Stimulated activated CD8-positive, alpha-beta memory T cell treated with anti-CD3 and anti-CD28 coated beads, Interleukin-12 subunit alpha, Interleukin-12 subunit beta, amount 100 ng/mL, for 4 hours (primary cell): ENCODE measurements around the gene SH3BP5.
A peak's percentile ranks its signal among the peaks of the same experiment; 100 is the strongest.

Experiments used
- DNase-seq: peaks from one replicate; pipeline ENCODE4 v3.0.0-alpha.2; 2020; ENCODE audit warnings: low read depth

Gene SH3BP5

GRCh38 chr3:15276028-15276724 is 56.2 kb downstream of the SH3BP5 start:
- no peak for DNase-seq

- DNase-seq = no peak
These were observed 59.2 kb downstream of the SH3BP5 start for GRCh38 chr3:15273227-15273626.

GRCh38 chr3:15272426-15273196 is 59.8 kb downstream of the SH3BP5 start:
- no peak for DNase-seq

- peak; percentile 75 for DNase-seq
These were observed 60.5 kb downstream of the SH3BP5 start for GRCh38 chr3:15271785-15272381.

GRCh38 chr3:15271030-15271429 is 61.4 kb downstream of the SH3BP5 start:
- DNase-seq = no peak

GRCh38 chr3:15269091-15269989 is 63.0 kb downstream of the SH3BP5 start:
- peak; percentile 80 for DNase-seq

GRCh38 chr3:15268033-15268631 is 64.3 kb downstream of the SH3BP5 start:
- DNase-seq = peak; percentile 66

- no peak for DNase-seq
These were observed 64.9 kb downstream of the SH3BP5 start for GRCh38 chr3:15267502-15267901.

- no peak for DNase-seq
These were observed 65.6 kb downstream of the SH3BP5 start for GRCh38 chr3:15266510-15267376.

GRCh38 chr3:15265655-15266509 is 66.5 kb downstream of the SH3BP5 start:
- DNase-seq = no peak

GRCh38 chr3:15264486-15264885 is 67.9 kb downstream of the SH3BP5 start:
- DNase-seq = no peak

- DNase-seq = no peak
These were observed 68.5 kb downstream of the SH3BP5 start for GRCh38 chr3:15263926-15264325.

- DNase-seq = no peak
These were observed 69.3 kb downstream of the SH3BP5 start for GRCh38 chr3:15263120-15263519.

GRCh38 chr3:15262021-15262420 is 70.4 kb downstream of the SH3BP5 start:
- no peak for DNase-seq

GRCh38 chr3:15261274-15261673 is 71.1 kb downstream of the SH3BP5 start:
- DNase-seq = no peak

- DNase-seq = no peak
These were observed 71.9 kb downstream of the SH3BP5 start for GRCh38 chr3:15260531-15260930.

- no peak for DNase-seq
These were observed 73.7 kb downstream of the SH3BP5 start for GRCh38 chr3:15258720-15259119.

- DNase-seq = no peak
These were observed 75.5 kb downstream of the SH3BP5 start for GRCh38 chr3:15256861-15257341.

- DNase-seq = no peak
These were observed 77.2 kb downstream of the SH3BP5 start for GRCh38 chr3:15255215-15255614.
